Astrocyte of the cerebellum (primary cell): ENCODE data around the gene BTBD16.

Experiments used
- DNase-seq: peaks from one replicate; pipeline ENCODE4 v3.0.0-alpha.2; 2011; ENCODE audit warnings: low read depth
- H3K4me3 ChIP-seq: 2 replicates; pipeline ENCODE4 v1.5.1; 2011; ENCODE audit warnings: mild to moderate bottlenecking, low read depth, low read length, moderate library complexity
- in situ Hi-C: cut with HindIII; loops from 2 replicates; pipeline ENCODE4 v1.10.0; 2017; ENCODE audit warnings: low sequenced_read_pairs
- TF ChIP-seq, protein P1 (sequence below): IDR thresholded peaks from 2 replicates; pipeline ENCODE4 v1.5.1; 2012; ENCODE audit warnings: low read length, low read depth, moderate library complexity, mild to moderate bottlenecking; ENCODE audit errors: missing control alignments

The BTBD16 gene

DNA sequence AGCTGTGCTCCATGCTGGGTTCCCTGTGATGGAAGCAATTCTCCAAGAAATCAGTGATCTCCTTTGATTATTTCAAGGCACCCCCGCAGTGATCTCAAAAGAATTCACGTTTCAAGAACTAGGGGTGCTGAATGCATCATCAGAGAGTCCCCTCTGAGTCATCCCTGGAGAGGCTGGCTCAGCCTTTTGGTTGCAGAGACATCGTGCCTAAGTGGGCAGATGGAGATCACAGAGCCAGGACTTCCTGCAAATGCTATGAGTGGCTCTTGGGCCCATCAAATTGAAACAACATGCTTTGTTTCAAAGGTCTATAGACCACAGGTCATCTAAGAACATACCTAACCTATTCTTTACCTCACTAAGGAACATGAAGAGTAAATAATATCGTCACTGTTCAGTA is 61.9 kb downstream of the BTBD16 start:
- TF ChIP-seq, protein P1, sequence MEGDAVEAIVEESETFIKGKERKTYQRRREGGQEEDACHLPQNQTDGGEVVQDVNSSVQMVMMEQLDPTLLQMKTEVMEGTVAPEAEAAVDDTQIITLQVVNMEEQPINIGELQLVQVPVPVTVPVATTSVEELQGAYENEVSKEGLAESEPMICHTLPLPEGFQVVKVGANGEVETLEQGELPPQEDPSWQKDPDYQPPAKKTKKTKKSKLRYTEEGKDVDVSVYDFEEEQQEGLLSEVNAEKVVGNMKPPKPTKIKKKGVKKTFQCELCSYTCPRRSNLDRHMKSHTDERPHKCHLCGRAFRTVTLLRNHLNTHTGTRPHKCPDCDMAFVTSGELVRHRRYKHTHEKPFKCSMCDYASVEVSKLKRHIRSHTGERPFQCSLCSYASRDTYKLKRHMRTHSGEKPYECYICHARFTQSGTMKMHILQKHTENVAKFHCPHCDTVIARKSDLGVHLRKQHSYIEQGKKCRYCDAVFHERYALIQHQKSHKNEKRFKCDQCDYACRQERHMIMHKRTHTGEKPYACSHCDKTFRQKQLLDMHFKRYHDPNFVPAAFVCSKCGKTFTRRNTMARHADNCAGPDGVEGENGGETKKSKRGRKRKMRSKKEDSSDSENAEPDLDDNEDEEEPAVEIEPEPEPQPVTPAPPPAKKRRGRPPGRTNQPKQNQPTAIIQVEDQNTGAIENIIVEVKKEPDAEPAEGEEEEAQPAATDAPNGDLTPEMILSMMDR, result no peak
- H3K4me3 ChIP-seq, result no peak overlapping the region
- in situ Hi-C loops, result no loop called here
- DNase-seq, result no peak

DNA sequence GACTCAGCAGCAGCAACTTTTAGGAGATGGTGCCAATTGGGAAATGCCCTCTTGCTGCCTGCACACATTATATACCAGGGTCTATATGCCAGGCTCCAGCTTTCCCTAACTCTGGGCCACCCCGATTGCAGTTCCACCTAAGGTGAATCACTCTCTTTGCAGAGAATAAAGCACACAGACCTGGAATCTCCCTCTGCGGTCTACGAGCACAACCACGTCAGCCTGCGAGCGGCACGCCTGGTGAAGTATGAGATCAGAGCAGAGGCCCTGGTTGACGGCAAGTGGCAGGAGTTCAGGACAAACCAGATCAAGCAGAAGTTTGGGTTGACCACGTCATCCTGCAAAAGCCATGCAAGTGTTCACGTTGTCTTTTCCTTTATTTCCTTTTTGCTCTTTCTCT is 65.2 kb downstream of the BTBD16 start:
- in situ Hi-C loops, result no loop called here
- TF ChIP-seq, protein P1, result no peak
- H3K4me3 ChIP-seq, result no peak overlapping the region
- no peak for DNase-seq

DNA sequence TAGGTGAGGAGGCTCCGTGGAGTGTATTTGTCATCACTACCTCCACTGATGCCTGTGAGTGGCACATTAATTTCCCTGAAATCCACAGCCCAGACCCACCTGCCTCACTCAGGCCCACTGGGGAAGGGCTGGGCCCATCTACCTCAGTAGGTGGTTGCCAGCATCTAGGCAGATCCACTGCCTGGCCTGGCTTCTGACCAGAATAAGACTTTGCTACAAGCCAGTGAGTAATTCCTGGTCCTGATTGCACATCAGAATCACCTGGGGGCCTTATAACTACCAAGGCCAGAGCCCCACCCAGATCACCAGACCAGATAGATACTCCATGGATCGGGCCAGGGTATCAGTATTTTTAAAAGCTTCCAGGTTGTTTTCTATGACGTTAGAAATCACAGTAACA is 65.9 kb downstream of the BTBD16 start:
- TF ChIP-seq, protein P1, result no peak
- in situ Hi-C loops, result no loop called here
- H3K4me3 ChIP-seq, result no peak overlapping the region
- DNase-seq, result no peak

DNA sequence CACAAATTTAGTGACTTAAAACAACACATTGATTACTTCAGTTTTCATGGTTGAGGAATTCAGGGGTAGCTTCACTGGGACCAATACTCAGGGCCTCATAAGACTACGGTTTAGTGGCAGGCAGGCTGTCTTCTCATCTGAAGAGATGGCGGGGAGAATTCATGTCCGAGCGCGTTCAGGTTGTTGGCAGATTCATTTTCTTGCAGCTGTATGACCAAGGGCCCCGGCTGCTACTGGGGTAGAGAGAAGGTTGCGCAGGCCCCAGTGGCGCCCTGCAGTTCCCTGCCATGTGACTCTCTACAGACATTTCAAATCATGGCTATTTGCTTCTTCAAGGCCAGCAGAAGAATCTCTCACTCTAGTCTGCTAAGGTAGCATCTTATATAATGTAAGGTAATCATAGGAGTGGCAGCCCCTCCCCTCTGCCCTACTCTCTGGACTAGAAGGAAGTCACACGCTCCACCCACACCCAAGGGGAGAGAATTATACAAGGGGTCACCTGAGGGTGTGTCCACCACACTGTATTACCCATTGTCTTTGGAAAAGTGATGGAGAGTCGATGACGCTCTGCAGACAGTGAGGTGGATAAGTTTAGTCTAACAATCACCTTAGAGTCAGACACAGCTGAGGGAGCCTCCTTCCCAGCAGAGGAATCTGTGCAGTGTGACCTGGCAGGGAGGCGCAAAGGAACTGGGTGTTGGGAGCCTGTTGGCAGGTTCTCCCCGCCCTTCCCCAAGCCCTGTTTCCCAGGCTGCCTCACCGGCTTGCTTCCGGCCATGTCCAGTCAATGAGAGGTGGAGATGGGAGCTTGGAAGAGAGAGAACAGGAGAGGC is 67.7 kb downstream of the BTBD16 start:
- DNase-seq, result no peak
- in situ Hi-C loops, result no loop called here
- H3K4me3 ChIP-seq, result no peak overlapping the region
- TF ChIP-seq, protein P1, result no peak

DNA sequence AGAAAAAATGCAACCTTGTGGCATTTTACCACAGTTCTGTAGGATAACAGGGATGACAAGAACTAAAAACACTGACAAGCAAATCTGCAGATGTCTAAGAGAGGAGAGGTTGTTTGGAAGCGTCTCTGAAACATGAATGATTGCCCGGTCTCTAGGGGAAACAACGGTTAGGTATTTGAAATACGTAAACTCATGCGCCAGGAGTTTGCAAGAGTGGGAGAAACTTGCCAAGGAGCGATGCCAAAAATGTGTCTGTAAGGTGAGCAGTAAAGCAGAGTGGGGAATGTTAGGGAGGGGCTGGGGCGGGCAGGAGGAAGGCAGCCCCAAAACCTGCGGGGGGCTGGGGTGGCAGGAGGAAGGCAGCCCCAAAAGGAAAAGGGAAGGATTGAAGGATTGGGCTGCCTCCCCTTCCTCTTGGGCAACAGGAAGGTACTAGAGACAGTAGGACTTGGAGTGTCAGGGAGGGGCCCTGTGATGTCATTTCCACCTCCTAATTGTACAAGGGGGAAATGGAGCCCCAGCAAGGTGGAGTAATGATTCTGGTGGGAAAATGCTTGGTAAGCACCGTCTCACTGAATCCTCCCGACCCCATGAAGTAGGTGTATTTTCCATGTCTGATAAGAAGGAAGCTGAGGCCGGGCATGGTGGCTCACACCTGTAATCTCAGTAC is 70.2 kb downstream of the BTBD16 start:
- TF ChIP-seq, protein P1, result no peak
- in situ Hi-C loops, result no loop called here
- DNase-seq, result peak; percentile 40
- no peak overlapping the region for H3K4me3 ChIP-seq

DNA sequence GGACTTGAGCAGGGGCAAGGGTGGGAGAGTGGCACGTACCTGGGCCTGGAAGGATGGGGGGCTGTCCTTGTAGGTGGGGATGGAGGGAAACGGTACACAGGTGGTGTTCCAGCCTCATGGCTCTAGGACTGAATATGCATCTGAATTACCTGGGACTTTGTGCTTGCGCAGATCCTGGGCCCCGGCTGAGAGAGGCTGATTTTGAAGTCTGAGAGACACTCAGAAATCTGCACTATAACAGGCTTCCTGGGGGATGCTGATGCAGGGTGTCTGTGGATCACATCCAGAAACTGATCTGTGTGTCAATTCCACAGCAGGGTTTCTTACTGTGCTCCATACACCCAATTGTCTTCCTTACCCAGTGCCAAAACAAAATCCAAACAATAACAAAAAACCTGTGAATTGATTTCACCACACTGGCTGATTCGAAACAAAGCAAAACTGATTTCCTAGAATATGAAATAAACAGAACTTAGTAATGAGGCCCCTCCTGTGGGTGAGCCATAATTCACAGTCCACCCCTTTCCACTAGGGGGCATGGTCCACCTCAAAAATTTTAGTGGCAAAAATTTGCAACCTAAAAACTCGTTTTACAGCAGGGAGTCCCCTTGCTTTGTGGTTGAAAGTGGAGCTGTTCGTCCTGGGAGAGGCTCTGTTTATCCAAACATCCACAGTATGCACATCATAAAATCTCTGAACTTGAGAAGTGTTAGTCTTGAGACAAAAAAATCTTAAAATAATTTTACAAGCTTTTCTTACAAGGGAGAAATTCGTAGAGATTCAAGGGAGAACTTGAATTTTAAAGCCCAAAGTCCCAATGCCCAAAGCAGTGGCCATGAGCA is 71.4 kb downstream of the BTBD16 start:
- peak; percentile 42 for DNase-seq
- TF ChIP-seq, protein P1, result peak; percentile 76
- no peak overlapping the region for H3K4me3 ChIP-seq
- in situ Hi-C loops, result no loop called here
